Adrenal gland (tissue), 12 donors: Measurements from ENCODE around the gene HNRNPLL. TPM values are rescaled to one million over a fixed set of nuclear protein-coding genes. Genes with fewer than 3 reads are reported as not detected.

ENCODE experiments used
- DNase-seq, 7 donors: peaks; one replicate each; pipeline ENCODE4 v3.0.0-alpha.2; 2019 to 2020
- H3K27ac ChIP-seq, 5 donors: fragments of 200-600 bp; sonication (generic) in 4 of 5; 1 replicate in 3 of 5; 2 replicates in 2 of 5; pipeline versions ENCODE4 v1.5.1 to v1.8.0; 2016 to 2020; ENCODE audit warnings: mild to moderate bottlenecking in 1 of 5
- H3K27me3 ChIP-seq: fragments of 200-600 bp; 2 replicates; pipeline ENCODE4 v1.8.0; 2021
- H3K36me3 ChIP-seq, 2 donors: fragments of 200-600 bp; replicated peaks in 1 of 2; 1 replicate in 1 of 2; 2 replicates in 1 of 2; pipeline versions ENCODE4 v1.5.1 to v1.8.0; 2018 to 2022
- H3K4me1 ChIP-seq, 2 donors: fragments of 200-600 bp; replicated peaks in 1 of 2; 1 replicate in 1 of 2; 2 replicates in 1 of 2; pipeline versions ENCODE4 v1.5.1 to v1.8.0; 2018 to 2021
- H3K4me3 ChIP-seq, 4 donors: fragments of 200-600 bp; sonication (generic) in 3 of 4; one replicate each; pipeline ENCODE4 v1.5.1; 2016 to 2018
- H3K9me3 ChIP-seq, 3 donors: fragments of 200-600 bp; sonication (generic) in 1 of 3; replicated peaks in 1 of 3; 1 replicate in 2 of 3; 2 replicates in 1 of 3; pipeline versions ENCODE4 v1.5.1 to v1.8.0; 2016 to 2021
- POLR2A ChIP-seq, 2 donors: fragments of 450-650 bp; IDR thresholded peaks; one replicate each; pipeline ENCODE4 v1.6.1; 2017; ENCODE audit warnings: antibody characterized with exemption in 2 of 2, mild to moderate bottlenecking in 2 of 2, moderate library complexity in 1 of 2
- WGBS, 4 donors: extraction: QIAGEN DNeasy Blood & Tissue Kit in 2 of 4; methylation state at CpG; one replicate each; pipeline versions ENCODE4 v1.1.5 to v1.1.7; 2013 to 2017; 5-methylcytosine and 5-hydroxymethylcytosine counted together
- intact Hi-C, 2 donors: fragments of 100-400 bp; cut with DNase I; formaldehyde crosslinking; loops; one replicate each; pipeline versions ENCODE4 v1.14.1 to v1.15.0; 2022 to 2023
- polyA plus RNA-seq, 3 donors: library from polyadenylated mRNA; stranded (reverse); fragments of 200-250 nt in 2 of 3; fragments of 350-450 nt in 1 of 3; fragmentation: Illumina TruSeq in 1 of 3; extraction: RNeasy Lipid Tissue Mini Kit (QIAGEN cat#74804) in 1 of 3; gene quantifications; one replicate each; pipeline ENCODE4 v1.2.3, GENCODE V29; 2013 to 2014
- total RNA-seq, 9 donors: library from RNA; depleted of rRNA in 4 of 9; stranded (reverse); fragments of >200 nt in 4 of 9; fragments of 120-200 nt in 1 of 9; fragmentation: NEBNext Ultra II Directional in 1 of 9; extraction: Animal tissue kit (Norgen Biotek cat#: 25700) in 1 of 9; gene quantifications; one replicate each; pipeline versions ENCODE4 v1.1.0 to v1.2.4, GENCODE V29; 2013 to 2023
- TF ChIP-seq, protein P1 (sequence below), 6 experiments: fragments of 450-650 bp in 4 of 6; fragments of 200-600 bp in 2 of 6; sonication (generic) in 1 of 6; IDR thresholded peaks; 1 replicate in 5 of 6; 2 replicates in 1 of 6; pipeline versions ENCODE4 v1.5.1 to v1.8.0; 2016 to 2021; ENCODE audit warnings: antibody characterized with exemption in 6 of 6, mild to moderate bottlenecking in 2 of 6, moderate library complexity in 1 of 6
- donor health status: healthy with polysubstance abuse.
- donor health status: Bipolar disorder and iron deficiency.
- donor health status: DM: yes; HTN: yes; CAD: no.
- donor health status: DM: no; HTN: no; CAD: no.
- donor health status: DM: no; HTN: no; CAD: no.
- donor health status: DM: yes; HTN: yes; CAD: no.

HNRNPLL gene
- total and polyA plus RNA-seq, 12 donors = 19.5 to 75.2 (median 49.4) TPM

DNA sequence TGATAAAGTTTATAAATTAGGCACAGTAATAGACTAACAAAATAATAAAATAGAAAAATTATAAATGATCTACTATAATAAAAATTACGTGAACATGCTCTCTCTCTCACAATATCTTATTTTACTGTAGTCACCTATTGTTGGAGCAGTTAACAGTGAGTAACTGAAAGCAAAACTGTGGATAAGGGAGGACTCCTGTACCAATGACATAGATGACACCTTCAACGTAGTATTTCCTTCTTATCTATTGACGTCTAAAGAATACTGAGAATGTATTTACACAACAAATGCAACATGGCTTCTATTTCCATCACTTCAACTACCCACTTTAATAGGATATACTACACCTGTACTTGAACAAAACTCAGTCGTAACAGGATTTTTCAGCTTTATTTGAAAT is 31.5 kb downstream of the HNRNPLL start:
- no peaks in the 10 kb centered on the region for H3K9me3 ChIP-seq
- H3K4me3 ChIP-seq = no peak overlapping the region
- peaks cover 0 to 11% of the 10 kb centered on the region in 2 donors for H3K4me1 ChIP-seq
- H3K36me3 ChIP-seq = peaks cover 0 to 60% of the 10 kb centered on the region in 2 donors
- 75 to 84% (median 78%) methylated on average over 4 of the region's 4 CpGs for WGBS, 4 donors
- no peak for DNase-seq
- no peak for TF ChIP-seq POLR2A (IDR thresholded peaks at IDR 0.05)
- TF ChIP-seq, protein P1, sequence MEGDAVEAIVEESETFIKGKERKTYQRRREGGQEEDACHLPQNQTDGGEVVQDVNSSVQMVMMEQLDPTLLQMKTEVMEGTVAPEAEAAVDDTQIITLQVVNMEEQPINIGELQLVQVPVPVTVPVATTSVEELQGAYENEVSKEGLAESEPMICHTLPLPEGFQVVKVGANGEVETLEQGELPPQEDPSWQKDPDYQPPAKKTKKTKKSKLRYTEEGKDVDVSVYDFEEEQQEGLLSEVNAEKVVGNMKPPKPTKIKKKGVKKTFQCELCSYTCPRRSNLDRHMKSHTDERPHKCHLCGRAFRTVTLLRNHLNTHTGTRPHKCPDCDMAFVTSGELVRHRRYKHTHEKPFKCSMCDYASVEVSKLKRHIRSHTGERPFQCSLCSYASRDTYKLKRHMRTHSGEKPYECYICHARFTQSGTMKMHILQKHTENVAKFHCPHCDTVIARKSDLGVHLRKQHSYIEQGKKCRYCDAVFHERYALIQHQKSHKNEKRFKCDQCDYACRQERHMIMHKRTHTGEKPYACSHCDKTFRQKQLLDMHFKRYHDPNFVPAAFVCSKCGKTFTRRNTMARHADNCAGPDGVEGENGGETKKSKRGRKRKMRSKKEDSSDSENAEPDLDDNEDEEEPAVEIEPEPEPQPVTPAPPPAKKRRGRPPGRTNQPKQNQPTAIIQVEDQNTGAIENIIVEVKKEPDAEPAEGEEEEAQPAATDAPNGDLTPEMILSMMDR (IDR thresholded peaks at IDR 0.05) = no peak
- no peak overlapping the region for H3K27ac ChIP-seq
- H3K27me3 ChIP-seq = no peaks in the 10 kb centered on the region
- intact Hi-C loops = no loop called here

DNA sequence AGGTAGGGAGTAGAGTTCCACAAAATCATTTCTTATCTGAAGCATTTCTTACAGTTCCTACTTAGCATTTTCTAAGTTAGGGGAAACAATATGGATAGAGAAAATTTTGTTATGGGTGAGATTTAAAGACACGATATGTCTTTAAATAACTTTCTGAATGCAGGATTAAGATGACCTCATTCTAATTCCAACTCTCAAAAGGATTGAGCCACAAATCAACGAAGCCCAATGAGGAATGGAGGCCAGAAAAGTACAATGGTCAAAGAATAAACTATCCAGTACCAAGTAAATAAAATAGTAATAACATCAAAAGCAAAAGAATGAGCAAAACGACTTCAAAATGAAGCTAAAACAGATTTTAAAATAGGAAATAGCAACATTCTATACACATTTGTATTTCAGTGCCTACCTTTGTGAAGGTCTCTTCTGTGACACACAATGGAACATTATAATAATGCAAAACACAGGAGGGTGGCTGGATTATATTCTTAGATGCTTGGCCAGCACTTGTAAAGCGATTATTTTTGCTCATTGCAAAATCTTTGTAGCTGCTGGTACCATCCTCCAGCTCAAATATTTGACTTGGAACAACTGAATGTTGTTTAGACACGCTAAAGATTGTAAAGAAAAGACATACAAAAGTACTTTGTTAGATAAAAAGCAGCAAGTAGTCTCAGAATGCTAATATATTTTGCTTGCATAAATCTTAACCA is 33.8 kb downstream of the HNRNPLL start:
- Histone ChIP-seq H3K9me3 (no peaks in the 10 kb centered on the region), H3K27ac (no peak overlapping the region), H3K36me3 (peaks cover 0 to 72% of the 10 kb centered on the region in 2 donors), H3K27me3 (no peaks in the 10 kb centered on the region), H3K4me1 (peaks cover 0 to 11% of the 10 kb centered on the region in 2 donors), H3K4me3 (no peak overlapping the region)
- TF ChIP-seq, protein P1 (IDR thresholded peaks at IDR 0.05) = no peak
- TF ChIP-seq POLR2A (IDR thresholded peaks at IDR 0.05) = no peak
- 71 to 77% (median 73%) methylated on average over 5 of the region's 5 CpGs for WGBS, 4 donors
- DNase-seq = no peak
- intact Hi-C loops = no loop called here

DNA sequence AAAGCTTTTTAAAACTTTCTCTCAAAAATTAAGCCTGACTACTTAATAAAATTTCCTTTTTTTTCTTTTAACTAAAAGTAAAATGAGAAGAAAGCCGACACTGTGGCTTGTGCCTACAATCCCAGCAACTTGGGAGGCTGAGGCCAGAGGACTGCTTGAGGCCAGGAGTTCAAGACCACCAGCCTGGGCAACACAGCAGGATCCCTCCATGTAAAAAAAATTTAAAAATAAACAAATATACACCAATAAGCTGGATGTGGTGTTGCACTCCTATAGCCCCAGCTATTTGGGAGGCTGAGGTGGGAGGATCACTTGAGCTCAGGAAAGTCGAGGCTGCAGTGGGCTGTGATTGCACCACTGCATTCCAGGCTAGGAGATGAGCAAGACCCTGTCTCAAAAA is 37.4 kb downstream of the HNRNPLL start:
- intact Hi-C loops = no loop called here
- H3K36me3 ChIP-seq = peaks cover 4 to 68% of the 10 kb centered on the region in 2 donors
- no peak for TF ChIP-seq POLR2A (IDR thresholded peaks at IDR 0.05)
- TF ChIP-seq, protein P1 (IDR thresholded peaks at IDR 0.05) = no peak

DNA sequence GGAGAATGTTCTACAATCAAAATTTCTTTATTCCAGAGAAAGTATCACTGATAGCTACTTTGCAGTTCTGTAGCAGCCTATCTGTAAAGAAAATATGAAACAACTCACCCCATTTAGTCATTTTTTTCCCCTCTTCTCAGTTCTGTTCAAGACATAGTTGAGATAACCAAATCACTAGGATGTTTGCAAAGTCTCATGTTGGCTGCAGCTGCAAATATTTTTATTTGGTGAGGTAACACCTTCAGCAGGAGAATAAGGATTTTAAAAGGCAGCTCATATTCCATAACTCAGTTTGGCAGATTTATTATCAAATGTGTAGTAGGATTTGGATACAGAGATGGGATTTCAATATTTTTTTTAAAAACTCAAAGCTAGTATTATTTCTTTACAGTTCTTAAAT is 41.0 kb downstream of the HNRNPLL start:
- intact Hi-C loops = no loop called here
- no peak overlapping the region for H3K27ac ChIP-seq
- H3K27me3 ChIP-seq = no peaks in the 10 kb centered on the region
- H3K9me3 ChIP-seq = no peaks in the 10 kb centered on the region
- H3K4me1 ChIP-seq = no peaks in the 10 kb centered on the region
- peaks cover 4 to 39% of the 10 kb centered on the region in 2 donors for H3K36me3 ChIP-seq
- no peak overlapping the region for H3K4me3 ChIP-seq
- TF ChIP-seq, protein P1 (IDR thresholded peaks at IDR 0.05) = no peak
- no peak for TF ChIP-seq POLR2A (IDR thresholded peaks at IDR 0.05)
- DNase-seq = no peak

More for the DNA sequence above, 37.4 kb downstream of the HNRNPLL start:
- DNase-seq = no peak
- H3K27me3 ChIP-seq = no peaks in the 10 kb centered on the region
- H3K9me3 ChIP-seq = no peaks in the 10 kb centered on the region
- no peak overlapping the region for H3K27ac ChIP-seq
- WGBS, 4 donors = 85 to 96% (median 93%) methylated on average over 2 of the region's 2 CpGs
- H3K4me1 ChIP-seq = no peaks in the 10 kb centered on the region
- H3K4me3 ChIP-seq = no peak overlapping the region
